Erythroblast (primary cell): ENCODE results near the gene TBC1D2B.
"Not testable (repeated sequence)": the region's sequence is repeated elsewhere in the genome, so short reads cannot be mapped to it uniquely, and the experiment has no call there.

Source experiments
- GATA1 ChIP-seq: IDR thresholded peaks from 2 replicates; pipeline ENCODE4 v1.6.1; 2011; ENCODE audit warnings: low read depth, mild to moderate bottlenecking, control low read depth, low read length, moderate library complexity
- POLR2A ChIP-seq: IDR thresholded peaks from 2 replicates; pipeline ENCODE4 v1.6.1; 2011; ENCODE audit warnings: mild to moderate bottlenecking, low read length

DNA sequence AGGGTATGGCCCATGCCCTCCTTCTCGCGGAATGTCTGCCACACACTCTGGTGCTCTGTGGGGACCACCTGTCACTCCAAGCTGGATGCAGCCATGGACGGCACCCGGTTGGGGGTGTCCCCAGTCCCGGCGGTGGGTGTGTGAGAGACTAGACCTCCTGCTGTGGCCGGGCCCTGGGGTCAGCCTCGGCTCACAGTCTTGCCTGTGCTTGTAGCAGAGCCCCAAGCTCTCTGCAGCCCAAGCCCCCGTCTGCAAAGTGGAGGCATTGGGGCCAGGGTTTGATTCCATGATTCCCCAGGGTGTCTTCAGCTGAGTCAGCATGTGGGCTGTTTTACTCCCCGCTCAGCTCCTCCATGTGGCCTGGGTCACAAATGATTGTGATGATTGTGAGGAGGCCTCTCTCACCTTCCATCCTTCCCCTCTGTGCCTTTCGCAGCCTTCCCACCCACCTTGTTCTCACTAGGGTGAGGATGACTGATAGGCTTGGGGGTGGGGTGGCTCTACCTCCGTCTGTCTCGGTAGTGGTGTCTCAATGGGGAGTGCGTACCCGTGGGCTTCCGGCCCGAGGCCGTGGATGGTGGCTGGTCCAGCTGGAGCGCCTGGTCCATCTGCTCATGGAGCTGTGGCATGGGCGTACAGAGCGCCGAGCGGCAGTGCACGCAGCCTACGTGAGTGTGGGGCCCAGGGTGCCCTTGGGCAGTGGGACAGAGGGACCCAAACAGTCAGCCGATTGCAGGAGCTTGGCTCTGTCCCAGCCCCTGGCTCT is 100.6 kb downstream of the TBC1D2B start:
- not testable (repeated sequence) for TF ChIP-seq POLR2A, GATA1
